NOMO-1 (cell line): ENCODE results near the gene ADAMTS18.
"Not testable (repeated sequence)": the region's sequence is repeated elsewhere in the genome, so short reads cannot be mapped to it uniquely, and the experiment has no call there.

Source experiments
- DNase-seq, 2 experiments: peaks; one replicate each; lab custom pipeline; 2025; ENCODE audit not compliant: unreplicated experiment in 2 of 2; lab: John Stamatoyannopoulos, UW

Gene ADAMTS18

DNA sequence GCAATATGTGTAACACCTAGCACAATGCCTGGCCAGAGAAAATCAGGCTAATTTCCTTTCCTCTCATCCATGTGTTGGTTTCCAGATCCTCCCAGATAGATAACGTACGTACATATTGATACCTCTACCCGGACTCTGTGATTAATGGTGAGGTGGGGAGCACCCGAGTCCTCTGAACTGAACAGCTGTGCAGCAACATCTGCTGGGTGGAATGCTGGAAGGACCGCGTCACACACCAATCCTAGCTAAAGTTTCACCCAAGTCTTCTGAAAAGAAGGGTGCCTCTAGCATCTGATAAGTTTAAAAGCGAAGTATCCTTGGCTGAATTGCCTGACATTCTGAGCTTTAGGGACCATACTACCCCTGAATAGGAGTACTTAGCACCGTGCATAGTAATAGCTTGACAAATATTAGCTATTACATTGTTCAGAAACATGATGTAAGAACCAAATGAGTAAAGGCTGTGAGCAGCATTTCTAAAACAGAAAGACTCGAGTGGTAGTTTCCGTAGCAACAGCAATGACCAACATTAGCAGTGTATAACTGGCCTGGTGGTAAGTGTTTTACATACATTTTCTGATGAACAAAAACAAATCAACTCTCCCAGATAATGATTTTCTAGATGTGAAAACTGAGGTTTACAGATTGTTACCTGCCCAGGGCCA is 144.3 kb downstream of the ADAMTS18 start:
- DNase-seq = no peak

GRCh38 chr16:77289331-77289809 is 145.5 kb downstream of the ADAMTS18 start:
- DNase-seq = no peak

DNA sequence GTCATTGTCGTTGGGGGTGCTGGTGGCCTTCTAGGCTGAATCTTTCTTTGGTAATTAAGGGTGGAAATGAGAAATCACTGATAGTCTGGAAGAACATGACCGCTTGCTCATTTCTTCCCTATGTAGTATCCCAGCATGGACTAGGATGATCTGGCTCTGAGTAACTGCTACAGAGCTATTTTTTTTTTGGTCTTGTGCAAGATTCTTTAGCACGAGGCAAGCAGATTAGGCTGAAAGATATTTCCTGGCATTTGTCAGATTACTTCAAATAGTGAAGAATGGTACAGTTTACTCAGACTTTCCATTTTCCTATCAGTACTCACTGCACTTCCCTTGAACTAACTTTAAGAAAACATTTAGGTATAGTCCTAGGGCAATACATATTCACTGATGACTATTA is 146.6 kb downstream of the ADAMTS18 start:
- DNase-seq = no peak

DNA sequence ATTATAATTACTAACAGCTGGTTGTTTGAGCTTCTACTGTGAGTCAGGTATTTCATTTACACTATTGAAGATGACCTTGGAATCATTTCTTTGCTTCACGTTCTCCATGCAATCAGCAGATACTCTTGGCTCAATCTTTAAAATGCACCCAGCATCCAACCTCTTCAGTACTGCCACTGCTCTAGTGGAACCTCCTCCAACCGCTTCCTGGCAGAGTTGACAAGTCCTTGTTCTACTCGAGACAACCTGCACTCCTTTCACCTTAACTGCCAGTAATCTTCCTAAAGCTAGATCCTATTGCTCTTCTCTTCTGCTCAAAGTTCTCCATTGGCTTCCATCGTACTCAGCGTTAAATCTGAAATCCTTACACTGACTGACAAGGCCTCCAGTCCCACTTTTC is 149.2 kb downstream of the ADAMTS18 start:
- no peak for DNase-seq

DNA sequence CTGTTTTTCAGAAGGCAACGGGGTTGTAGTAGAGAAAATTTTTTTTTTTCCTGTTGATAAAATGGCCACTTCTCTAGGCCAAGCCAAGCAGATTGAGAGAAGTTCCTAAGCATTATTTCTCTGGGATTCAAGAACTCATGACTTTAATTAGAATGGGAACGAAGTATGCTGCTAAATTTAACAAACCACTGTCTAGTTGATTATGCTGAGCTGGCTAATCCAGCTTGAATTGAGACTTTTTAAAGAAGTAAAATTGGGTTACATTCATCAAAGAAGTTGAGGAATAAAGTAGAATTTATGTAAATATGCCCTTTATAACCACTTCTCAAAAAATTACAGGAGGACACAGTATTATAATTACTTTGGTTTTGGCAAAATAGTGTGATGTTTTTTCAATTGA is 152.5 kb downstream of the ADAMTS18 start:
- DNase-seq = no peak

GRCh38 chr16:77279316-77279715 is 155.5 kb downstream of the ADAMTS18 start:
- not testable (repeated sequence) for DNase-seq

DNA sequence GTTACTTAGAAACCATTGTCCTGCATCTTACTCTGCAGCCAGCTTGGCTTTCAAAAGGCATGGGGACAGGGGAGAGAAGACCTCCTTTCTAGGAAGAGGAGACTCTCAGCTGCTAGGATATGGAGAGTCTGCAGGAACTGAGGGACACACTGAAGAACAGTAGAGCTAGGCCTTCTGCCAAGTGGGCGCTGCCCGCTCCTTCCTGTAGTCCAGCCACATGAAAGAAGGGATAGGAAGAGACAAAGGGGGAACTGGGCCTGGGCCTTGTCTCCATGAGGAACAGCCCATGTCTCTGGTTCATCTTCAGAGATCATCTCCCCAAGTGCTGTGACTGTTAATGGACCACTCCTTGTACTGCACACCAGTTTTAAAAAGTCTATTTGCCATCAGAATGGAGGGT is 157.3 kb downstream of the ADAMTS18 start:
- DNase-seq = no peak

- no peak for DNase-seq
These were observed 157.7 kb downstream of the ADAMTS18 start for GRCh38 chr16:77277141-77277540.

- DNase-seq = no peak
These were observed 158.2 kb downstream of the ADAMTS18 start for GRCh38 chr16:77276661-77277060.

DNA sequence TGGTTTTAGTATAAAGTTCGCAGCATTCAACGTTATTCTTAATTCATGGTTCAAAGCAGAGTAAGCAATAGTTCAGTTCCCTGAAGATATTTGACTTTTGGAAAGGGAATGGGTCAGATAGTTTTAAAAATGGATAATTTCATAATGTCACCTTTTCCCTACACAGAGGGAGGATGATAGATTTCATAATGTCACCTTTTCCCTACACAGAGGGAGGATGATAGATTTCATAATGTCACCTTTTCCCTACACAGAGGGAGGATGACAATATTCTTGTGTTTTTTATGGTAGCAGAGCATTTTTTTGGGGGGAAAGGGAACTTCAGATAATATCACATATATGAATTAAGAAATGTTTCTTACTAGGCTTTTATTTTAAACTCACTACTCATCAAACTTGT is 159.5 kb downstream of the ADAMTS18 start:
- not testable (repeated sequence) for DNase-seq

DNA sequence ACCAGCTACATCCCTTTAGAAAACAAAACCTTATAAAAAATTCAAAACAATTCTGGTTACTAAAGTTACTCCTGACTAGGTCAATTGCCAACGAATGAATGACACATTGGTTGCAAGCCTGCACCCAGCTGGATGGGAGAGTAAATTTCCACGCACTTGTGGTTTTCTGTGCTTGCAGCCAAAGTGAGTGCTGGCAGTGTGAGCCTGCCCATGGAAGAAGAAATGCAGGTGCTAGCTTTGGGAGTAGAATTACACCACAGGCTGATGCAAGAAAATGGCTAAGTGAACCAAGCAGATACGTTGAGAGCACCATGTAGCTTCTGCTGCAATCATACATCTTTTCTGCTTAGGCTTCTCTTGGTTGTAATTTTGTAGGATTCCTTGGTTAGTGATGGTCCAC is 161.0 kb downstream of the ADAMTS18 start:
- no peak for DNase-seq

- no peak for DNase-seq
These were observed 163.1 kb downstream of the ADAMTS18 start for GRCh38 chr16:77271532-77272426.

DNA sequence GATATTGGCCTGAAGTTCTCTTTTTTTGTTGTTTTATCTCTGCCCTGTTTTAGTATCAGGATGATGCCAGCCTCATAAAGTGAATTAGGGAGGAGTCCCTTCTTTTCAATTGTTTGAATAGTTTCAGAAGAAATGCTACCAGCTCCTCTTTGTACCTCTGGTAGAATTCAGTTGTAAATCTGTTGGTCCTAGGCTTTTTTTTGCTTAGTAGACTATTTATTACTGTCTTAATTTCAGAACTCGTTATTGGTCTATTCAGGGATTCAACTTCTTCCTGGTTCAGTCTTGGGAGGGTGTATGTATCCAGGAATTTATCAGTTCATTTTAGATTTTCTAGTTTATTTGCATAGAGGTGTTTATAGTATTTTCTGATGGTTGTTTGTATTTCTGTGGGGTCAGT is 168.6 kb downstream of the ADAMTS18 start:
- DNase-seq = not testable (repeated sequence)

DNA sequence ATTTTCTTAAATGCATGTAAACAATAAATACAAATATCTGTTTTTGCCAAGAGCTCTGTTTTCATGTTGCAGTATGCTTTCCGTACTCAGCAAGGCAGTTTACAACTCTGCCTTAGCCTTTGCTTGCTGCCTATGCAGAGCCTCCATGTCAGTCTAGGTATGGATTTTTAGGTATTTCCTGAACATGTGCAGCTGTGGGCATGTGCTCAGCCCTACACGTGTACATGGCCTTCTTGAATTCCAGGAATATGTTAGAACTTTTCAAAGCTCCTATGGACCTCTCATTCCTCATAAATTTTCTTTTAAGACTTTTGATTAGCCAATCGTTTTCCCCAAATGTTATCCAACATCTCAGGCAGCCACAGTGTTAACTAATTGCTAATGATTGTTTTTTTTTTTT is 171.9 kb downstream of the ADAMTS18 start:
- DNase-seq = no peak

- no peak for DNase-seq
These were observed 184.4 kb downstream of the ADAMTS18 start for GRCh38 chr16:77250400-77250799.

DNA sequence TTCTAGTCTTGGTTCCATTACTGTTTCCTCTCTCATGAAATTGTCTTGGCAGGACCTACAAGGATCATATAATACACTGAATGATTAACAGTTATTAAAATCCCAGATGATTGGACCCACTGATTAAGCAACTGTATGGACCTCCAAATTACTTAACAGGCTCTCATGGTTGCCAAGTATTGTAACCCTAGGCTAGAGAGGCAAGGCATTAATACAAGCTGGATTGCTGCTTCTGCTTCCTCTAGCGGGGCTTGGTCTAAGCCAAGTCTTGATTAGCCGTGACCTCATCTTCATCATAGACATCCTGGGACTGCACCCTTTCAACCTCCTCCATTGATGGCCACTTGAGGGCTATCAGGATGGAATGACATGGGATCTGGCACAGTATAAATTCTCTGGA is 188.7 kb downstream of the ADAMTS18 start:
- no peak for DNase-seq

DNA sequence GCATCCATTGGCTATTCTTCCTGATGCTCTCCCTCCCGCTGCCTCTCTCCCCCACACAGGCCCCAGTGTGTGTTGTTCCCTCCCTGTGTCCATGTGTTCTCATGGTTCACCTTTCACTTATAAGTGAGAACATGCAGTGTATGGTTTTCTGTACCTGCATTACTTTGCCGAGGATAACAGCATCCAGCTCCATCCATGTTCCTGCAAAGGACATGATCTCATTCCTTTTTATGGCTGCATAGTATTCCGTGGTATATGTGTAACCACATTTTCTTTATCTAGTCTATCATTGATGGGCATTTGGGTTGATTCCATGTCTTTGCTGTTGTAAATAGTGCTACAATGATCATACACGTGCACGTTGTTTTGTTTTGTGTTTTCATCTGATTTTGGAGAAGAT is 192.4 kb downstream of the ADAMTS18 start:
- not testable (repeated sequence) for DNase-seq

DNA sequence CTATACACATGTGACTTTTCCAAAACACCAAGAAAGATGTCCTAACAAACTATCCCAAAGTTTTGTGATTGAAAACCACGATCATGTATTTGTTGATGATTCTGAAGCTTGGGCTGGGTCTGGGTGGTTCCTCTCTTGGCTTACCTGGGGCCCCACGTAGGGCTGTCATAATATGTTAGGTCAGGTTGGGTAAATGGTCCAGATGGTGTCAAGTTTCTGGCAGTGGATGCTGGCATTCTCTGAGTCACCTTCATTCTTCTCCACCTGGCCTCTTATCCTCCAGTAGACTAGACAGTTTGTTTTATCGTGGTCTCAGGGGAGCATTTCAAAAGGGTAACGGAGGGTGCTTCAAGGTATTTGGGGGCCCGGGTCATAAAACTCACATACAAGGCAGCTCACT is 196.2 kb downstream of the ADAMTS18 start:
- no peak for DNase-seq

DNA sequence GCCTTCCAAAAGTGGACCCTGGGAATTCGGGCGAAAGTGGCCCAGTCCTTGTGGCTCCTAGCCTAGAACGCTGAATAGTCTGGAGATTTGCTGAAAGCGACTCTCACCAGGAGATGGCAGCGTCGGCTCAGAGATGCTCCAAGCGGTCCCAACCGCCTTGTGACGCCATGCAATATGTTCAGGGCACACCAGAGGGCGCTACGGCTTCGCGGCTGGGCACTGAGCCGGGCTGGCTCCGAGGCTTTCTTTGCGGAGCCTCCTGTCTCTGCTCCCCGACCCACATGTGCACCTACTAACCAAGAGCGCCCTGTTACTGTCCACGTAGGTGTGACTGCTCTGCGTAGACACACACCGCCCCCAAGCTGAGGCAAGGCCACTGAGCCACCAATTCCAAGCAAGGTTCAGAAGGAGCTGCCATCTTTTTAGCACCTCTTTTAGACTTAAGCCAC is 198.7 kb downstream of the ADAMTS18 start:
- DNase-seq = peak; percentile 67 to 78

DNA sequence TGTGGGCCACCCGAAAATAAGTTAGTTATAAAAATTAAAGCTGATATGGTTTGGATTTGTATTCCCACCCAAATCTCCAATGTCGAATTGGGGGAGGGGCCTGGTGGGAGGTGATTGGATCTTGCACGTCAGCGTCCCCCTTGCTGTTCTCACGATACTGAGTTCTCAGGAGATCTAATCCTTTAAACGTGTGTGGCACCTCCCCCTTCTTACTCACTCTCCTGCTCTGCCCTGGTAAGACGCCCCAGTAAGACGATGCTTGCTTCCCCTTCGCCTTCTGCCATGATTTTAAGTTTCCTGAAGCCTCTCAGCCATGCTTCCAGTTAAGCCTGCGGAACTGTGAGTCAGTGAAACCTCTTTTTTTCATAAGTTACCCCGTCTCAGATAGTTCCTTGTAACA is 200.2 kb downstream of the ADAMTS18 start:
- no peak for DNase-seq

DNA sequence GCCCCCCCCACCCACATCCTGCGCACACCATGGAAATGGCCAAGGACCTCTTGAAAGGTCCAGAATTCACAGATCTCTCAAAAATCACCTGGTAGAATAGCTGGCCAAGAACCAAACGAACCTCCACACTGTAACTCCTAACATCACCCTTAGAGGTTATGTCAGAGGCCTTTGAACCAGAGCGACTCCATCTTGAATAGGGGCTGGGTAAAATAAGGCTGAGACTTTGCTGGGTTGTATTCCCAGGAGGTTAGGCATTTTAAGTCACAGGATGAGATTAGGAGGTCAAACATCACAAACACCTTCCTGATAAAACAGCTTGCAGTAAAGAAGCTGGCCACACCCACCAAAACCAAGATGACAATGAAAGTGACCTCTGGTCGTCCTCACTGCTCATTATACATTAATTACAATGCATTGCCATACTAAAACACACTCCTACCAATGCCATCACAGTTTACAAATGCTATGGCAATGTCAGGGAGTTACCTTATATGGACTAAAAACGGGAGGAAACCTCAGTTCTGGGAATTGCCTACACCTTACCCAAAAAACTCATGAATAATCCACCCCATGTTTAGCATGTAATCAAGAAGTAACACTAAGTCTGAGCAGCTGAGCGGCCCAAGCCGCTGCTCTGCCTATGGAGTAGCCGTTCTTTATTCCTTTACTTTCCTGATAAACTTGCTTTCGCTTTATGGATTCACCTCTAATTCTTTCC is 200.9 kb downstream of the ADAMTS18 start:
- no peak for DNase-seq
